ENCODE results near the gene NTSR1.

DNA sequence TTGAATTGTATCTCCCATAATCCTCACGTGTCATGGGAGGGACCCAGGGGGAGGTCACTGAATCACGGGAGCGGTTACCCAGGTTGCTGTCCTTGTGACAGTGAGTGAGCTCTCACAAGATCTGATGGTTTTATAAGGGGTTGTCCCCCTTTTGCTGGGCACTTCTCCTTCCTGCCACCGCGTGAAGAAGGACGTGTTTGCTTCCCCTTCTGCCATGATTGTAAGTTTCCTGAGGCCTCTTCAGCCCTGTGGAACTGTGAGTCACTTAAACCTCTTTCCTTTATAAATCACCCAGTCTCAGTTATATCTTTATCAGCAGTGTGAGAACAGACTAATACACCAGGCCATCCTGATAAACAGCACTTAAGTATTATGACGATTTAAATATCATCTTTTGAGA lies 78.7 kb downstream of the NTSR1 start:
- TF ChIP-seq, protein P1, sequence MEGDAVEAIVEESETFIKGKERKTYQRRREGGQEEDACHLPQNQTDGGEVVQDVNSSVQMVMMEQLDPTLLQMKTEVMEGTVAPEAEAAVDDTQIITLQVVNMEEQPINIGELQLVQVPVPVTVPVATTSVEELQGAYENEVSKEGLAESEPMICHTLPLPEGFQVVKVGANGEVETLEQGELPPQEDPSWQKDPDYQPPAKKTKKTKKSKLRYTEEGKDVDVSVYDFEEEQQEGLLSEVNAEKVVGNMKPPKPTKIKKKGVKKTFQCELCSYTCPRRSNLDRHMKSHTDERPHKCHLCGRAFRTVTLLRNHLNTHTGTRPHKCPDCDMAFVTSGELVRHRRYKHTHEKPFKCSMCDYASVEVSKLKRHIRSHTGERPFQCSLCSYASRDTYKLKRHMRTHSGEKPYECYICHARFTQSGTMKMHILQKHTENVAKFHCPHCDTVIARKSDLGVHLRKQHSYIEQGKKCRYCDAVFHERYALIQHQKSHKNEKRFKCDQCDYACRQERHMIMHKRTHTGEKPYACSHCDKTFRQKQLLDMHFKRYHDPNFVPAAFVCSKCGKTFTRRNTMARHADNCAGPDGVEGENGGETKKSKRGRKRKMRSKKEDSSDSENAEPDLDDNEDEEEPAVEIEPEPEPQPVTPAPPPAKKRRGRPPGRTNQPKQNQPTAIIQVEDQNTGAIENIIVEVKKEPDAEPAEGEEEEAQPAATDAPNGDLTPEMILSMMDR (IDR thresholded peaks at IDR 0.05): no peak
- TF ChIP-seq EP300 (IDR thresholded peaks at IDR 0.05): no peak

Measured in sigmoid colon (tissue), 4 donors.